Tibial nerve (tissue), 3 donors: ENCODE data around the gene ERMARD.

Experiments used
- POLR2A ChIP-seq, 2 donors: fragments of 450-650 bp; IDR thresholded peaks; one replicate each; pipeline ENCODE4 v1.6.1; 2017; ENCODE audit warnings: antibody characterized with exemption in 2 of 2, mild to moderate bottlenecking in 2 of 2, moderate library complexity in 2 of 2
- TF ChIP-seq, protein P1 (sequence below), 5 experiments: fragments of 200-600 bp in 3 of 5; fragments of 450-650 bp in 2 of 5; sonication (generic) in 3 of 5; IDR thresholded peaks; one replicate each; pipeline ENCODE4 v1.5.1; 2016 to 2019; ENCODE audit warnings: antibody characterized with exemption in 5 of 5, mild to moderate bottlenecking in 3 of 5, moderate library complexity in 2 of 5

- TF ChIP-seq, protein P1, sequence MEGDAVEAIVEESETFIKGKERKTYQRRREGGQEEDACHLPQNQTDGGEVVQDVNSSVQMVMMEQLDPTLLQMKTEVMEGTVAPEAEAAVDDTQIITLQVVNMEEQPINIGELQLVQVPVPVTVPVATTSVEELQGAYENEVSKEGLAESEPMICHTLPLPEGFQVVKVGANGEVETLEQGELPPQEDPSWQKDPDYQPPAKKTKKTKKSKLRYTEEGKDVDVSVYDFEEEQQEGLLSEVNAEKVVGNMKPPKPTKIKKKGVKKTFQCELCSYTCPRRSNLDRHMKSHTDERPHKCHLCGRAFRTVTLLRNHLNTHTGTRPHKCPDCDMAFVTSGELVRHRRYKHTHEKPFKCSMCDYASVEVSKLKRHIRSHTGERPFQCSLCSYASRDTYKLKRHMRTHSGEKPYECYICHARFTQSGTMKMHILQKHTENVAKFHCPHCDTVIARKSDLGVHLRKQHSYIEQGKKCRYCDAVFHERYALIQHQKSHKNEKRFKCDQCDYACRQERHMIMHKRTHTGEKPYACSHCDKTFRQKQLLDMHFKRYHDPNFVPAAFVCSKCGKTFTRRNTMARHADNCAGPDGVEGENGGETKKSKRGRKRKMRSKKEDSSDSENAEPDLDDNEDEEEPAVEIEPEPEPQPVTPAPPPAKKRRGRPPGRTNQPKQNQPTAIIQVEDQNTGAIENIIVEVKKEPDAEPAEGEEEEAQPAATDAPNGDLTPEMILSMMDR (IDR thresholded peaks at IDR 0.05) = no peak
- no peak for TF ChIP-seq POLR2A (IDR thresholded peaks at IDR 0.05)
Measured at GRCh38 chr6:169816975-169817374, 65.6 kb downstream of the ERMARD start.
